Effector memory CD8-positive, alpha-beta T cell (primary cell): Measurements from ENCODE around the gene CSAD.
A peak's percentile ranks its signal among the peaks of the same experiment; 100 is the strongest.
"Not testable (repeated sequence)": the region's sequence is repeated elsewhere in the genome, so short reads cannot be mapped to it uniquely, and the experiment has no call there.

ENCODE experiments used
- ATAC-seq: fragments of 150-1000 bp; cut with Tn5 transposase; replicated peaks from 2 replicates; pipeline ENCODE4 v1.10.0; 2021; ENCODE audit warnings: mild to moderate bottlenecking, moderate library complexity
- DNase-seq, 3 experiments: peaks; one replicate each; pipeline ENCODE4 v3.0.0; 2021
- H3K27ac Mint-ChIP-seq, 2 donors: one replicate each; pipeline ENCODE4 v1.8.0; 2022; ENCODE audit warnings: mild to moderate bottlenecking in 2 of 2, mixed read lengths in 2 of 2, moderate library complexity in 2 of 2
- H3K27me3 Mint-ChIP-seq, 2 donors: one replicate each; pipeline ENCODE4 v1.8.0; 2022; ENCODE audit warnings: mixed read lengths in 2 of 2
- H3K36me3 Mint-ChIP-seq: one replicate; pipeline ENCODE4 v1.8.0; 2022; ENCODE audit warnings: mild to moderate bottlenecking, moderate library complexity, mixed read lengths; ENCODE audit not compliant: insufficient read depth
- H3K4me1 Mint-ChIP-seq, 2 donors: one replicate each; pipeline ENCODE4 v1.8.0; 2022; ENCODE audit warnings: low read depth in 2 of 2, mixed read lengths in 2 of 2
- H3K4me3 Mint-ChIP-seq, 2 donors: one replicate each; pipeline ENCODE4 v1.8.0; 2022; ENCODE audit warnings: mild to moderate bottlenecking in 2 of 2, mixed read lengths in 2 of 2, moderate library complexity in 2 of 2
- H3K9me3 Mint-ChIP-seq, 2 donors: one replicate each; pipeline ENCODE4 v1.8.0; 2022; ENCODE audit warnings: mixed read lengths in 2 of 2

CSAD gene

DNA sequence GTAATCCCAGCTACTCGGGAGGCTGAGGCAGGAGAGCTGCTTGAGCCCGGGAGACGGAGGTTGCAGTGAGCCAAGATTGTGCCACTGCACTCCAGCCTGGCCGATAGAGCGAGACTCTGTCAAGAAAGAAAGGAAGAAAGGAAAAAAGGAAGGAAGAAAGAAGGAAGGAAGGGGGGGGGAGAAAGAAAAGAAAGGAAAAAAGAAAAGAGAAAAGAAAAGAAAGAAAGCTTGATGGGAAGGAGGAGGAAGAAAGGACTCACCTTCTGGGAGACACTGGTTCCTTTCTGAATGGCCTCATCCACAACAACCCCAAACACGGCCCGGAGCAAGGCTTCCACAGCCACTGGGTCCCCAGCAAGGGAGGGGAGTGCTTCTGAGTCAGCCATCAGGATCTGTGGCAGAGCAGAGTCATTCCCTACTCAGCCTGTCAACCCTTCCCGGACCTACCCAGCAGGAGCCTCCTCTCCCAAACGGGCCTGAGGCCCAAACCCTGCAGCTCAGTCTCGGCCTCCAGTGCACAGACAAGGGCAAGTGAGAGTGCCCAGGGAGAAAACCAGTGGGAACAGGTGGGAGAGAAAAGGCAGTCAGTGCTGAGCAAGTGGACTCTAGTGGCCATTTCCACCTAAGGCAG is 7.5 kb downstream of the CSAD start:
- DNase-seq (no peak), ATAC-seq (no peak)
- H3K4me1 Mint-ChIP-seq, result no peaks in the 10 kb centered on the region
- no peaks in the 10 kb centered on the region for H3K27me3 Mint-ChIP-seq
- H3K27ac Mint-ChIP-seq, result no peak overlapping the region
- no peak overlapping the region for H3K4me3 Mint-ChIP-seq
- H3K9me3 Mint-ChIP-seq, result no peaks in the 10 kb centered on the region
- no peaks in the 10 kb centered on the region for H3K36me3 Mint-ChIP-seq

- Mint-ChIP-seq H3K36me3 (no peaks in the 10 kb centered on the region), H3K27me3 (no peaks in the 10 kb centered on the region), H3K27ac (peak overlapping the region in 1 of 2 donors; percentile 51), H3K9me3 (no peaks in the 10 kb centered on the region), H3K4me3 (no peak overlapping the region), H3K4me1 (no peaks in the 10 kb centered on the region)
- ATAC-seq (no peak), DNase-seq (no peak)
These were observed 8.4 kb downstream of the CSAD start for GRCh38 chr12:53172352-53172751.

GRCh38 chr12:53171725-53172329 is 8.9 kb downstream of the CSAD start:
- Mint-ChIP-seq H3K27me3 (no peaks in the 10 kb centered on the region), H3K36me3 (no peaks in the 10 kb centered on the region), H3K9me3 (no peaks in the 10 kb centered on the region), H3K27ac (no peak overlapping the region), H3K4me3 (no peak overlapping the region), H3K4me1 (no peaks in the 10 kb centered on the region)
- ATAC-seq (no peak), DNase-seq (no peak)

GRCh38 chr12:53170876-53171724 is 9.6 kb downstream of the CSAD start:
- H3K4me1 Mint-ChIP-seq, result no peaks in the 10 kb centered on the region
- no peaks in the 10 kb centered on the region for H3K36me3 Mint-ChIP-seq
- no peak overlapping the region for H3K4me3 Mint-ChIP-seq
- no peak for DNase-seq
- no peaks in the 10 kb centered on the region for H3K27me3 Mint-ChIP-seq
- no peaks in the 10 kb centered on the region for H3K9me3 Mint-ChIP-seq
- no peak overlapping the region for H3K27ac Mint-ChIP-seq
- no peak for ATAC-seq

GRCh38 chr12:53170215-53170614 is 10.5 kb downstream of the CSAD start:
- Mint-ChIP-seq H3K27me3 (no peaks in the 10 kb centered on the region), H3K4me3 (no peak overlapping the region), H3K9me3 (no peaks in the 10 kb centered on the region), H3K4me1 (no peaks in the 10 kb centered on the region), H3K36me3 (no peaks in the 10 kb centered on the region), H3K27ac (no peak overlapping the region)
- ATAC-seq, result no peak
- no peak for DNase-seq

DNA sequence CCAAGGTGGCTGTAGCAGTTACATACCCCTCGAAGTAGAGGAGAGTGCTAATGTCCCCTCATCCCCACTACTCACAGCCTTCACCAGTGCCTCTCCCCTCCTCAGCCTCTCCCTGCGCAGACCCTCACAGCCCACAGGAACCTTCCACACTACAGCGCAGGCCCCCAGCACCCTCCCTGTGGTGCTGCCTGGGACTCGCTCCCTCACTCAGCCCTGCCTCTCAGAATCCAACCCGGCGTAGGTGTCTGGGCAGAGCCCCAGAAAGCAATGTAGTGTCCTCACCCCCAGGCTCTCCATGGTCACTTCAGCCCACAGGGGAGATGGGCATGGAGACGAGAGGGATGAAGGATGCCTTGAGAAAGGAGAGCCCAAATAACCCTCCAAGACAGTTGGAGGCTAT is 11.1 kb downstream of the CSAD start:
- DNase-seq (no peak), ATAC-seq (no peak)
- no peaks in the 10 kb centered on the region for H3K9me3 Mint-ChIP-seq
- H3K27ac Mint-ChIP-seq, result no peak overlapping the region
- no peaks in the 10 kb centered on the region for H3K36me3 Mint-ChIP-seq
- no peak overlapping the region for H3K4me3 Mint-ChIP-seq
- H3K27me3 Mint-ChIP-seq, result no peaks in the 10 kb centered on the region
- H3K4me1 Mint-ChIP-seq, result no peaks in the 10 kb centered on the region

DNA sequence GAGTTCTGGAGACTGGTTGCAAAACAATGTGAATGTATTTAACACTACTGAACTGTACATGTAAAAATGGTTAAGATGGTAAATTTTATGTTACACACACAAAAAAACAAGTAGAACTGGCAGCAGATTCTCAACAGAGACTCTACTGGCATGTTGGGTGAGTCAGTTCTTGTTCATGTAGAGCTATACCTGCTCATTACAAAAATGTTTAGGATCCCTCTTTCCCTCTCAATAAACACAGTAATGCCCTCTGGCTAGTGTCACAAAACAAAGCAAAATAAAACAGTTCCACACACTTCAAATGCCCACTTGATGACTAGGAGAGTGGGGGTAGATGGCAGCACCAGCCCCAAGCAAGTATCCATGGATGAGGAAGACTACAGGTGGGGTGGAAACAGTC is 13.9 kb downstream of the CSAD start:
- DNase-seq (no peak), ATAC-seq (no peak)
- Mint-ChIP-seq H3K9me3 (no peaks in the 10 kb centered on the region), H3K36me3 (no peaks in the 10 kb centered on the region), H3K4me1 (no peaks in the 10 kb centered on the region), H3K27ac (no peak overlapping the region), H3K4me3 (no peak overlapping the region), H3K27me3 (no peaks in the 10 kb centered on the region)

GRCh38 chr12:53163008-53163407 is 17.7 kb downstream of the CSAD start:
- H3K36me3 Mint-ChIP-seq, H3K27me3 Mint-ChIP-seq, H3K4me3 Mint-ChIP-seq, H3K4me1 Mint-ChIP-seq, H3K27ac Mint-ChIP-seq, ATAC-seq, DNase-seq, H3K9me3 Mint-ChIP-seq: not testable (repeated sequence)

DNA sequence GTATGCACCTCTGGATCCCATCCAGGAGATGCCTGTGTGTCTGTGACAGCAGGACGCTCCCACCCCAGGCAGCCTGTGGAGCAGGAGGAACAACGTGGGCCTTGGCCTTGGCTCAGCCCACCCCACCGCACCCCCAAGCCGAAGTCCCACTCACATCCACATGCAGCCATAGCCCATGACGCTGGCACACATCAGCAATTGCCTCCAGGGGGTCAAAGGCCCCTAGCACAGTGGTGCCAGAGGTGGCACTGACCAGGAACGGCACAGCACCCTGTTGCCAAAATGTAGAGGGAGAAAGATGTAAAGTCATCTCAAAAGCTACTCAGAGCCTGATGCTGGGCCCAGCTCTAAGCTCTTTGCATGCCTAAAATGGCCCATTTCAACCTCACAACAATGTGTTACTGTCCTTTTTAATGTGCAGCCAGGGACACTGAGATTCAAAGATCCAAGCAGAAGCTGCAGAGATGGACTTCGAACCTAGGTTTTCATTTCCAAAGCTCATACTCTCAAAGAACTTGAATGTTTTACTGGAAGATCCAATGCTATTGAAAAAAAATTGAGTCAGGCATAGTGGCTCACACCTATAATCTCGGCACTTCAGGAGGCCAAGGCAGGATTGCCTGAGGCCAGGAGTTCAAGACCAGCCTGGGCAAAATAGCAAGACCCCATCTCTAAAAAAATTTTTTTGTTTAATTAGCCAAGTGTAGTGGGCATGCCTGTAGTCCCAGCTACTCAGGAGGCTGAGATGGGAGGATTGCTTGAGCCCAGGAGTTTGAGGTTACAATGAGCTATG is 19.4 kb downstream of the CSAD start:
- DNase-seq (no peak), ATAC-seq (no peak)
- H3K4me1 Mint-ChIP-seq, result peaks cover 7 to 10% of the 10 kb centered on the region in 2 donors
- H3K27ac Mint-ChIP-seq, result no peak overlapping the region
- H3K27me3 Mint-ChIP-seq, result no peaks in the 10 kb centered on the region
- H3K36me3 Mint-ChIP-seq, result peaks cover 5% of the 10 kb centered on the region
- no peak overlapping the region for H3K4me3 Mint-ChIP-seq
- H3K9me3 Mint-ChIP-seq, result no peaks in the 10 kb centered on the region

- H3K27ac Mint-ChIP-seq, result no peak overlapping the region
- H3K36me3 Mint-ChIP-seq, result peaks cover 5% of the 10 kb centered on the region
- H3K4me3 Mint-ChIP-seq, result no peak overlapping the region
- H3K4me1 Mint-ChIP-seq, result peaks cover 7 to 10% of the 10 kb centered on the region in 2 donors
- no peak for DNase-seq
- no peaks in the 10 kb centered on the region for H3K9me3 Mint-ChIP-seq
- no peak for ATAC-seq
- H3K27me3 Mint-ChIP-seq, result no peaks in the 10 kb centered on the region
These were observed 20.1 kb downstream of the CSAD start for GRCh38 chr12:53160673-53161072.

DNA sequence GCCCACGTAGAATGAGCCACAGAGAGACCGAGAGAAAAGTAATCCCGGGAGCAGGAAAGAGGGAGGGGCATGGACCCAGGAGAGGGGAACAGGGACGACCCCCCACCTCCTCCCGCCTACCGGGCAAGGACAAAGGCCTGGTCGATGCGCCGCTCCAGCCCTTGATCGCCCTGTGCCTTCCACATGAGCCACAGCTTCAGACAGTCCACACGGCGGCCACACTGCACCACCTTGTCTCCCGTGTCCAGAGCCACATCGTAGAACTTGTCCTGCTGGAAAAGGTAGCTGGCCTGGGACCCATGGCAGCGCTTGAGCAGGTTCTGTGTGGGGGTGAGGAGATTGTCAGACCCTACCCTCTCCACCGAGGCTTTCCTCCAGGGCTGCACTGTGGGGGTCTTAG is 20.7 kb downstream of the CSAD start:
- Mint-ChIP-seq H3K4me3 (no peak overlapping the region), H3K27ac (peak overlapping the region in 1 of 2 donors; percentile 61), H3K4me1 (peaks cover 7 to 10% of the 10 kb centered on the region in 2 donors), H3K9me3 (no peaks in the 10 kb centered on the region), H3K36me3 (peaks cover 5% of the 10 kb centered on the region), H3K27me3 (no peaks in the 10 kb centered on the region)
- DNase-seq, result no peak
- ATAC-seq, result no peak

DNA sequence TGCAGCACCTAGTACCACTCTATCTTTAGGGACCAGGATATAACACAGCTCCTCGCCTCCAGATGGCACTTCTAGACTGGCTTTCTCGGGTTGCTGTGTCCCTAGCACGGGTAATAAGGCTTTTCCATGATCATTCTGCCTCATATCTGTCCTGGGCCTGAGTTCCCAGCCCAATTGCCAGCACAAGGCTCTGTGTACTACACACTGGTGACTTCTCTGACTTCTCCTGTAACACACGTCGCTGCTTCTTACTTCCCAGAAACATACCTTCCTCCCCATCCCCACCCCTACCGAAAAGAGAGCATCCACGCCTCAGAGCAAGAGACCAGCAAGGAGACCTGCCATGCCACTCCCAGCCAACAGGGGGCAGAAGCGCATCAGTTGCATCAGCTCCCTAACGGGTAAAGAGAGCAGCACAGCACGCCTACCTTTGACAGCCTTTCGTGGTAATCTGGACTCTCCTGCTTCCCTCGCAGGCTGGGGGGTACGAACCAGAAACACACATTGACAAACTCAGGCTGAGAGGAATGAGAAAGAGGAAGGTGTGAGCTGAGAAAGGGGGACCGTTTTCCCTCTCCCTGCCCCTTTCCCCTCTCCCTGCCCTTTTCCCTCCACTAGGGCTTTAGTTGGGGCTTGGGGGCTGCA is 21.4 kb downstream of the CSAD start:
- Mint-ChIP-seq H3K36me3 (peaks cover 5% of the 10 kb centered on the region), H3K9me3 (no peaks in the 10 kb centered on the region), H3K27ac (peak overlapping the region; percentile 30 to 61), H3K4me1 (peaks cover 7 to 10% of the 10 kb centered on the region in 2 donors), H3K4me3 (peak overlapping the region in 1 of 2 donors; percentile 27), H3K27me3 (no peaks in the 10 kb centered on the region)
- DNase-seq (peak; percentile 87 to 90 (median 89)), ATAC-seq (peak; percentile 100)

DNA sequence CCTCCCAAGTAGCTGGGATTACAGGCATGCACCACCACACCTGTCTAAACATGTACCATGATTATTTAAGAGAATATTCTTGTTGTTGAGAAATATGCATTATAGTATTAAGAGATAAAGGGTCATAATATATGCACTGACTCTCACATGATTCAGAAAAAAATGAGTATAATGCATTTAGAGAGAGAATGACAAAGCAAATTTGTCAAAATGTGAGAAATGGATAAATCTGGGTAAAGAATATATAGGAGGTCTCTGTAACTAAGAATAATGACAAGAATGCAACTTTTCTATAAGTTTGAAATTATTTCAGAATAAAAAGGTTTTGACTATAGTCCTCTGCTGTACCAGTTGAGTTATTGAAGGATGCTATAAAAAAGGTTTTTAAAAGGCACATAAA is 28.3 kb downstream of the CSAD start:
- H3K27ac Mint-ChIP-seq, result no peak overlapping the region
- H3K4me3 Mint-ChIP-seq, result no peak overlapping the region
- ATAC-seq (no peak), DNase-seq (no peak)
- no peaks in the 10 kb centered on the region for H3K9me3 Mint-ChIP-seq
- no peaks in the 10 kb centered on the region for H3K4me1 Mint-ChIP-seq
- no peaks in the 10 kb centered on the region for H3K27me3 Mint-ChIP-seq
- H3K36me3 Mint-ChIP-seq, result peaks cover 3% of the 10 kb centered on the region
